ENCODE data around the gene ZSCAN5A. TPM values are rescaled to one million over a fixed set of nuclear protein-coding genes. Genes with fewer than 3 reads are reported as not detected.
"Not testable (repeated sequence)": the region's sequence is repeated elsewhere in the genome, so short reads cannot be mapped to it uniquely, and the experiment has no call there.

ZSCAN5A gene
- total and polyA plus RNA-seq, 2 experiments from 2014 or later = 4.2 to 4.4 TPM

- Histone ChIP-seq H3K4me2 (ENCODE audit: unreplicated experiment) (no peak overlapping the region), H3K4me3 (no peak overlapping the region), H2AFZ (no peak overlapping the region), H3K27ac (no peak overlapping the region), H3K9ac (no peak overlapping the region), H3K9me3 (ENCODE audit: low read depth) (no peaks in the 10 kb centered on the region), H3K4me1 (ENCODE audit: insufficient read depth) (peaks cover 8% of the 10 kb centered on the region; the same call in 1 of the 2 replicates), H3K36me3 (ENCODE audit: low read depth) (0 out of 2 replicates have a peak, but pooled peaks cover 8% of the 10 kb centered on the region), H3F3A (ENCODE audit: insufficient read depth) (no peaks in the 10 kb centered on the region), H4K20me1 (ENCODE audit: insufficient read depth) (no peaks in the 10 kb centered on the region), H3K9me2 (ENCODE audit: insufficient read depth) (no peaks in the 10 kb centered on the region), H3K27me3 (replicated peaks; ENCODE audit: insufficient read depth) (no peaks in the 10 kb centered on the region), H3K79me2 (ENCODE audit: insufficient read depth) (peaks cover 17% of the 10 kb centered on the region)
- in situ Hi-C loops (cut with MboI) = no loop called here
- 76 to 87% methylated on average over 8 to 11 of the region's 11 CpGs for WGBS, 2 experiments (ENCODE audit: low coverage in 1 of 2, low lambda C conversion rate in 2 of 2, missing lambda C conversion rate in 2 of 2)
- no peak for TF ChIP-seq EZH2phosphoT487 (IDR thresholded peaks at IDR 0.05; ENCODE audit: insufficient read depth, low read depth)
- TF ChIP-seq EZH2 (IDR thresholded peaks at IDR 0.05; ENCODE audit: insufficient read depth, poor library complexity, severe bottlenecking) = no peak
- DNase-seq = peak; percentile 69
Measured at GRCh38 chr19:56309511-56310185, 5.0 kb downstream of the ZSCAN5A start.

- Histone ChIP-seq H3F3A (ENCODE audit: insufficient read depth) (no peaks in the 10 kb centered on the region), H3K27me3 (replicated peaks; ENCODE audit: insufficient read depth) (no peaks in the 10 kb centered on the region), H4K20me1 (ENCODE audit: insufficient read depth) (no peaks in the 10 kb centered on the region), H3K9me3 (ENCODE audit: low read depth) (no peaks in the 10 kb centered on the region), H3K4me1 (ENCODE audit: insufficient read depth) (peaks cover 6% of the 10 kb centered on the region; the same call in 1 of the 2 replicates), H3K36me3 (ENCODE audit: low read depth) (0 out of 2 replicates have a peak, but pooled peaks cover 8% of the 10 kb centered on the region), H3K27ac (no peak overlapping the region), H3K79me2 (ENCODE audit: insufficient read depth) (peaks cover 15% of the 10 kb centered on the region), H3K9ac (no peak overlapping the region), H3K4me3 (no peak overlapping the region), H3K9me2 (ENCODE audit: insufficient read depth) (no peaks in the 10 kb centered on the region), H3K4me2 (ENCODE audit: unreplicated experiment) (no peak overlapping the region), H2AFZ (no peak overlapping the region)
- in situ Hi-C loops (cut with MboI) = no loop called here
- TF ChIP-seq EZH2phosphoT487 (IDR thresholded peaks at IDR 0.05; ENCODE audit: insufficient read depth, low read depth) (no peak), EZH2 (IDR thresholded peaks at IDR 0.05; ENCODE audit: insufficient read depth, poor library complexity, severe bottlenecking) (no peak)
- no peak for DNase-seq
- 78% methylated on average over 7 of the region's 7 CpGs for WGBS, 2 experiments (ENCODE audit: low coverage in 1 of 2, low lambda C conversion rate in 2 of 2, missing lambda C conversion rate in 2 of 2)
Measured at GRCh38 chr19:56308792-56309191, 5.8 kb downstream of the ZSCAN5A start.

GRCh38 chr19:56307062-56307461, 7.6 kb downstream of the ZSCAN5A start:
- H3K9me2 ChIP-seq (ENCODE audit: insufficient read depth); H3K4me3 ChIP-seq; H3F3A ChIP-seq (ENCODE audit: insufficient read depth); H3K79me2 ChIP-seq (ENCODE audit: insufficient read depth); DNase-seq; H3K36me3 ChIP-seq (ENCODE audit: low read depth); H3K9ac ChIP-seq; in situ Hi-C loops (cut with MboI); H3K4me1 ChIP-seq (ENCODE audit: insufficient read depth); H2AFZ ChIP-seq; H3K4me2 ChIP-seq (ENCODE audit: unreplicated experiment); H4K20me1 ChIP-seq (ENCODE audit: insufficient read depth); H3K27ac ChIP-seq; H3K9me3 ChIP-seq (ENCODE audit: low read depth); H3K27me3 ChIP-seq (replicated peaks; ENCODE audit: insufficient read depth): not testable (repeated sequence)
- 65 to 74% methylated on average over 6 of the region's 6 CpGs for WGBS, 2 experiments (ENCODE audit: low coverage in 1 of 2, low lambda C conversion rate in 2 of 2, missing lambda C conversion rate in 2 of 2)

- Histone ChIP-seq H3K4me1 (ENCODE audit: insufficient read depth) (no peaks in the 10 kb centered on the region), H3K27me3 (replicated peaks; ENCODE audit: insufficient read depth) (no peaks in the 10 kb centered on the region), H3K9me3 (ENCODE audit: low read depth) (no peaks in the 10 kb centered on the region), H3K27ac (no peak overlapping the region), H3K9ac (no peak overlapping the region), H3K4me2 (ENCODE audit: unreplicated experiment) (no peak overlapping the region), H3F3A (ENCODE audit: insufficient read depth) (no peaks in the 10 kb centered on the region), H3K36me3 (ENCODE audit: low read depth) (0 out of 2 replicates have a peak, but pooled peaks cover 3% of the 10 kb centered on the region), H3K9me2 (ENCODE audit: insufficient read depth) (no peaks in the 10 kb centered on the region), H2AFZ (no peak overlapping the region), H3K79me2 (ENCODE audit: insufficient read depth) (no peaks in the 10 kb centered on the region), H4K20me1 (ENCODE audit: insufficient read depth) (no peaks in the 10 kb centered on the region), H3K4me3 (no peak overlapping the region)
- WGBS, 2 experiments (ENCODE audit: low coverage in 1 of 2, low lambda C conversion rate in 2 of 2, missing lambda C conversion rate in 2 of 2) = 83 to 93% methylated on average over 9 to 11 of the region's 11 CpGs
- in situ Hi-C loops (cut with MboI) = no loop called here
- no peak for DNase-seq
- no peak for TF ChIP-seq EZH2phosphoT487 (IDR thresholded peaks at IDR 0.05; ENCODE audit: insufficient read depth, low read depth)
- no peak for TF ChIP-seq EZH2 (IDR thresholded peaks at IDR 0.05; ENCODE audit: insufficient read depth, poor library complexity, severe bottlenecking)
Measured at GRCh38 chr19:56306016-56306415, 8.6 kb downstream of the ZSCAN5A start.

Measured in GM23248 (cell line).